Keratinocyte (primary cell): Measurements from ENCODE around the gene HPS3. TPM values are rescaled to one million over a fixed set of nuclear protein-coding genes. Genes with fewer than 3 reads are reported as not detected.

Source experiments
- DNase-seq: peaks from one replicate; pipeline ENCODE4 v3.0.0-alpha.2; 2011; ENCODE audit warnings: low read depth, missing footprints, low spot score
- FAIRE-seq: peaks from 2 replicates; lab custom pipeline; 2011; peaks lifted over from hg19 to GRCh38; lab: Jason Lieb, UNC
- H2AFZ ChIP-seq: 2 replicates; pipeline ENCODE4 v1.6.0; 2012; ENCODE audit warnings: low read length, control low read depth, inconsistent platforms; ENCODE audit not compliant: control insufficient read depth
- H3K27ac ChIP-seq: 2 replicates; pipeline ENCODE4 v1.5.1; 2011; ENCODE audit warnings: low read length; ENCODE audit not compliant: control insufficient read depth, insufficient read depth
- H3K27me3 ChIP-seq: 3 replicates; pipeline ENCODE4 v1.6.0; 2011; ENCODE audit warnings: low read length; ENCODE audit not compliant: control insufficient read depth, insufficient read depth; ENCODE audit errors: extremely low read depth
- H3K36me3 ChIP-seq, 2 experiments: 2 replicates in 1 of 2; 3 replicates in 1 of 2; pipeline ENCODE4 v1.5.1; 2011; ENCODE audit warnings: low read length in 2 of 2, mild to moderate bottlenecking in 1 of 2; ENCODE audit not compliant: control insufficient read depth in 2 of 2, insufficient read depth in 2 of 2; ENCODE audit errors: extremely low read depth in 1 of 2
- H3K4me1 ChIP-seq: 3 replicates; pipeline ENCODE4 v1.5.1; 2011; ENCODE audit warnings: low read length; ENCODE audit not compliant: control insufficient read depth, insufficient read depth; ENCODE audit errors: extremely low read depth
- H3K4me2 ChIP-seq: 3 replicates; pipeline ENCODE4 v1.6.0; 2011; ENCODE audit warnings: low read depth, low read length; ENCODE audit not compliant: control insufficient read depth, insufficient read depth; ENCODE audit errors: extremely low read depth
- H3K4me3 ChIP-seq, 3 experiments: fragments of 200-600 bp in 1 of 3; sonication (generic) in 1 of 3; 2 replicates in 2 of 3; 3 replicates in 1 of 3; pipeline ENCODE4 v1.5.1; 2011 to 2016; ENCODE audit warnings: low read length in 3 of 3, mild to moderate bottlenecking in 3 of 3, control low read depth in 2 of 3, inconsistent platforms in 1 of 3, low read depth in 1 of 3, mixed read lengths in 1 of 3, mixed run types in 1 of 3, moderate library complexity in 1 of 3; ENCODE audit not compliant: control insufficient read depth in 2 of 3, insufficient read depth in 2 of 3; ENCODE audit errors: extremely low read depth in 1 of 3
- H3K79me2 ChIP-seq: 2 replicates; pipeline ENCODE4 v1.6.0; 2012; ENCODE audit warnings: low read length; ENCODE audit not compliant: control insufficient read depth, insufficient read depth
- H3K9ac ChIP-seq: 3 replicates; pipeline ENCODE4 v1.6.0; 2011; ENCODE audit warnings: low read length; ENCODE audit not compliant: control insufficient read depth, insufficient read depth; ENCODE audit errors: extremely low read depth
- H3K9me1 ChIP-seq: 3 replicates; pipeline ENCODE4 v1.6.0; 2011; ENCODE audit warnings: low read length; ENCODE audit not compliant: control insufficient read depth, insufficient read depth; ENCODE audit errors: extremely low read depth
- H3K9me3 ChIP-seq: 2 replicates; pipeline ENCODE4 v1.5.1; 2012; ENCODE audit warnings: low read depth, low read length; ENCODE audit not compliant: control insufficient read depth
- H4K20me1 ChIP-seq: 3 replicates; pipeline ENCODE4 v1.6.0; 2011; ENCODE audit warnings: low read length; ENCODE audit not compliant: control insufficient read depth, insufficient read depth; ENCODE audit errors: extremely low read depth
- CTCF ChIP-seq, 3 experiments: IDR thresholded peaks in 1 of 3; conservative IDR thresholded peaks in 1 of 3; optimal IDR thresholded peaks in 1 of 3; 2 replicates in 2 of 3; 3 replicates in 1 of 3; pipeline versions ENCODE3 to v1.5.1; 2011; ENCODE audit warnings: low read length in 3 of 3, mild to moderate bottlenecking in 3 of 3, moderate library complexity in 2 of 3, control low read depth in 1 of 3, inconsistent platforms in 1 of 3; ENCODE audit not compliant: insufficient read depth in 2 of 3; ENCODE audit errors: extremely low read depth in 1 of 3
- EZH2 ChIP-seq: IDR thresholded peaks from one replicate; pipeline ENCODE4 v1.6.1; 2012; ENCODE audit warnings: inconsistent platforms, mild to moderate bottlenecking, low read length, moderate library complexity
- dilution Hi-C: fragments of 300-500 bp; cut with MboI; formaldehyde crosslinking; loops from one replicate; pipeline ENCODE4 v1.7.0; 2020; ENCODE audit warnings: low sequenced_read_pairs; ENCODE audit not compliant: extremely low pct_ligation_motif_present
- polyA plus RNA-seq, 5 experiments: library from polyadenylated mRNA; depleted of rRNA in 3 of 5; stranded (reverse) in 3 of 5; stranded (forward) in 1 of 5; unstranded in 1 of 5; fragments of >200 nt; gene quantifications; 1 replicate in 1 of 5; 2 replicates in 3 of 5; 3 replicates in 1 of 5; pipeline versions ENCODE4 v1.2.1 to v1.2.3, GENCODE V29; 2011 to 2012; ENCODE audit warnings: missing spikeins in 2 of 5, low read depth in 1 of 5, low replicate concordance in 1 of 5

The HPS3 gene
- polyA plus RNA-seq, 1 donor (not counting 4 experiments of a cell fraction or from before 2014, with no cell fraction given) = 12.9 TPM

- TF ChIP-seq EZH2 = no peak
- no peak for TF ChIP-seq CTCF (optimal IDR thresholded peaks at IDR 0.05 in 1 of 3, IDR thresholded peaks at IDR 0.05 in 1 of 3, conservative IDR thresholded peaks at IDR 0.05 in 1 of 3; ENCODE audit: extremely low read depth in 1 of 3, insufficient read depth in 2 of 3, low read length in 3 of 3)
- Histone ChIP-seq H3K9ac (no peak overlapping the region), H3K4me2 (no peak overlapping the region), H3K27me3 (no peaks in the 10 kb centered on the region), H3K36me3 (no peaks in the 10 kb centered on the region), H3K9me3 (no peaks in the 10 kb centered on the region), H3K4me3 (no peak overlapping the region), H3K27ac (no peak overlapping the region), H3K4me1 (peaks cover under 1% of the 10 kb centered on the region), H3K9me1 (no peaks in the 10 kb centered on the region), H4K20me1 (no peaks in the 10 kb centered on the region), H2AFZ (no peak overlapping the region), H3K79me2 (no peaks in the 10 kb centered on the region)
- FAIRE-seq = no peak
- dilution Hi-C loops = no loop called here
- DNase-seq = no peak
These were observed 57.3 kb downstream of the HPS3 start for GRCh38 chr3:149186721-149187120.

GRCh38 chr3:149188494-149188893 lies 59.1 kb downstream of the HPS3 start:
- Histone ChIP-seq H3K4me1 (peaks cover 7% of the 10 kb centered on the region), H4K20me1 (no peaks in the 10 kb centered on the region), H3K9ac (no peak overlapping the region), H3K4me3 (no peak overlapping the region), H3K9me3 (no peaks in the 10 kb centered on the region), H3K27me3 (no peaks in the 10 kb centered on the region), H2AFZ (no peak overlapping the region), H3K79me2 (no peaks in the 10 kb centered on the region), H3K9me1 (no peaks in the 10 kb centered on the region), H3K27ac (no peak overlapping the region), H3K4me2 (no peak overlapping the region), H3K36me3 (no peaks in the 10 kb centered on the region)
- dilution Hi-C loops = no loop called here
- no peak for FAIRE-seq
- no peak for DNase-seq
- TF ChIP-seq EZH2 = no peak

GRCh38 chr3:149195221-149195620 lies 65.8 kb downstream of the HPS3 start:
- no peak overlapping the region for H3K4me2 ChIP-seq
- dilution Hi-C loops = no loop called here
- FAIRE-seq = no peak

More at GRCh38 chr3:149195221-149195620, 65.8 kb downstream of the HPS3 start:
- no peaks in the 10 kb centered on the region for H3K9me3 ChIP-seq
- H4K20me1 ChIP-seq = no peaks in the 10 kb centered on the region
- H3K9ac ChIP-seq = no peak overlapping the region
- no peaks in the 10 kb centered on the region for H3K79me2 ChIP-seq
- H2AFZ ChIP-seq = no peak overlapping the region
- H3K36me3 ChIP-seq = no peaks in the 10 kb centered on the region
- H3K27ac ChIP-seq = no peak overlapping the region
- no peak for TF ChIP-seq EZH2
- TF ChIP-seq CTCF (optimal IDR thresholded peaks at IDR 0.05 in 1 of 3, IDR thresholded peaks at IDR 0.05 in 1 of 3, conservative IDR thresholded peaks at IDR 0.05 in 1 of 3; ENCODE audit: extremely low read depth in 1 of 3, insufficient read depth in 2 of 3, low read length in 3 of 3) = no peak
- H3K4me3 ChIP-seq = no peak overlapping the region
- H3K4me1 ChIP-seq = peaks cover 7% of the 10 kb centered on the region
- no peaks in the 10 kb centered on the region for H3K9me1 ChIP-seq
- H3K27me3 ChIP-seq = no peaks in the 10 kb centered on the region
- DNase-seq = no peak
